GM20000 (cell line): ENCODE data around the gene MED12L.

Experiments
- DNase-seq: peaks from one replicate; pipeline ENCODE4 v3.0.0; 2012; ENCODE audit warnings: low spot score
- CTCF ChIP-seq: IDR thresholded peaks from 2 replicates; pipeline ENCODE4 v1.5.1; 2012; ENCODE audit warnings: mild to moderate bottlenecking, control low read depth; ENCODE audit errors: extremely low read depth, missing control alignments

The MED12L gene

GRCh38 chr3:151281671-151282324, 196.3 kb downstream of the MED12L start:
- DNase-seq, result no peak
- no peak for TF ChIP-seq CTCF

GRCh38 chr3:151282921-151283320, 197.5 kb downstream of the MED12L start:
- peak; percentile 41 for DNase-seq
- no peak for TF ChIP-seq CTCF

- TF ChIP-seq CTCF, result no peak
- no peak for DNase-seq
Measured at GRCh38 chr3:151283387-151283786, 197.9 kb downstream of the MED12L start.

- DNase-seq, result no peak
- no peak for TF ChIP-seq CTCF
Measured at GRCh38 chr3:151283907-151284461, 198.5 kb downstream of the MED12L start.

- DNase-seq, result no peak
- TF ChIP-seq CTCF, result no peak
Measured at GRCh38 chr3:151285940-151286339, 200.5 kb downstream of the MED12L start.

- no peak for TF ChIP-seq CTCF
- DNase-seq, result no peak
Measured at GRCh38 chr3:151289445-151289844, 204.0 kb downstream of the MED12L start.

GRCh38 chr3:151290673-151291072, 205.2 kb downstream of the MED12L start:
- DNase-seq, result no peak
- TF ChIP-seq CTCF, result no peak
